ENCODE data around the gene CCDC157. TPM values are rescaled to one million over a fixed set of nuclear protein-coding genes. Genes with fewer than 3 reads are reported as not detected.

Gene CCDC157
- total and polyA plus RNA-seq, 10 of the 15 experiments (the other 5 are each of a cell fraction or from before 2014, with no cell fraction given), result 0.10 to 2.8 (median 1.2) TPM

DNA sequence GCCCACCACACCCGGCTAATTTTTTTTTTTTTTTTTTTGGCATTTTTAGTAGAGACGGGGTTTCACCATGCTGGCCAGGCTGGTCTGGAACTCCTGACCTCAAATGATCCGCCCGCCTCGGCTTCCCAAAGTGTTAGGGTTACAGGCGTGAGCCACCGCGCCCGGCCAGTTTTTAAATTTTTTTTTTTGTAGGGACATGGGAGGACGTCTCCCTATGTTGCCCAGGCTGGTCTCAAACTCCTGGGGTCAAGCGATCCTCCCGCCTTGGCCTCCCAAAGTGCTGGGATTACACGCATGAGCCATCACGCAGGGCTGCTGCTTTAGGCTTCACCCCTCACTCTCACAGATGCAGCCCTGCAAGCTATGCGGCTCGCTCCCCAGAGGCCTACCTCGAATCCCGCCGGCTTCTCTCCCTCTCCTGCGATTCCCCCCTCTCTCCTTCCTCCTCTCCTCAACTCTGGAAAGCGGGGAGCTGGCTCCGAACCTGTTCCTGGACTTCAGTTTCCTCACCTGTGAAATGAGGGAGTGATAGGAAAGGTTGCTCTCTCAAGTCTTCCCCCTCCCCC lies 926 bp downstream of the CCDC157 start (continued):
- TF ChIP-seq TCF3 (IDR thresholded peaks at IDR 0.05; ENCODE audit: borderline replicate concordance, insufficient read depth, low read depth, low read length), result no peak

- H2AFZ ChIP-seq (ENCODE audit: control insufficient read depth, low read depth, low read length), result no peak overlapping the region
- H3K9ac ChIP-seq (ENCODE audit: control insufficient read depth, insufficient read depth, low read length), result no peak overlapping the region
- ATAC-seq, result no peak
- DNase-seq (ENCODE audit: low read depth, low spot score), result no peak
- H3K9me3 ChIP-seq (replicated peaks; ENCODE audit: control insufficient read depth, insufficient read depth, low read length), result no peaks in the 10 kb centered on the region
- SMC1A ChIA-PET (ENCODE audit: uncharacterized antibody, unreplicated experiment), result interaction anchor here (1.1 to 1.6 kb wide), 2 partner anchors 33 to 70 kb away, joined by 3 to 8 read pairs; partner anchors contain the start of gene CASTOR1
- in situ Hi-C loops (cut with MboI), result no loop called here
- intact Hi-C loops (cut with micrococcal nuclease; ENCODE audit: unreplicated experiment), result no loop called here
- H3K4me2 ChIP-seq (ENCODE audit: control insufficient read depth, insufficient read depth), result no peak overlapping the region
- 0 out of 2 replicates have a peak, but pooled peaks cover 5% of the 10 kb centered on the region for H3K4me1 ChIP-seq (ENCODE audit: control insufficient read depth, insufficient read depth, low read length)
- no peaks in the 10 kb centered on the region; a peak in 1 of 4 replicates for H3K36me3 ChIP-seq (ENCODE audit: control insufficient read depth in 2 of 2, insufficient read depth in 2 of 2, low read length in 1 of 2)
- no peak for TF ChIP-seq JUND (IDR thresholded peaks at IDR 0.05; ENCODE audit: low read depth, low read length)
- TF ChIP-seq USF1 (IDR thresholded peaks at IDR 0.05; ENCODE audit: borderline replicate concordance, extremely low read length, insufficient read depth, low read depth, low read length), result no peak
- no peak for TF ChIP-seq HDAC6 (IDR thresholded peaks at IDR 0.05; ENCODE audit: unreplicated experiment)
- no peak for TF ChIP-seq POLR2AphosphoS2 (IDR thresholded peaks at IDR 0.05; ENCODE audit: low read depth, low read length)
- no peak for TF ChIP-seq ZBTB40 (IDR thresholded peaks at IDR 0.05; ENCODE audit: borderline replicate concordance)
- TF ChIP-seq YY1 (IDR thresholded peaks at IDR 0.05; ENCODE audit: low read depth, low read length), result no peak
- H3K4me3 ChIP-seq, result no peak overlapping the region
- H3K79me2 ChIP-seq (ENCODE audit: control insufficient read depth, insufficient read depth, low read length), result peaks cover 31% of the 10 kb centered on the region
- CTCF ChIA-PET, result interaction anchor here (0.8 to 1.9 kb wide), 2 partner anchors 9 to 71 kb away, joined by 3 to 13 read pairs; no protein-coding TSS in a partner anchor
- no peak overlapping the region for H3K27ac ChIP-seq (ENCODE audit: control insufficient read depth, insufficient read depth)
- BruUV-seq (replicated peaks), result no TSS peak
- no peaks in the 10 kb centered on the region for H4K20me1 ChIP-seq (ENCODE audit: control insufficient read depth, insufficient read depth)
- FAIRE-seq, result no peak
- RAD21 ChIA-PET (ENCODE audit: unreplicated experiment), result interaction anchor here (1.1 to 2.1 kb wide), 2 partner anchors 29 to 70 kb away, joined by 3 to 14 read pairs; partner anchors contain the start of genes CASTOR1 and RNF215
- WGBS (ENCODE audit: insufficient coverage, insufficient replicate concordance, low lambda C conversion rate, missing lambda C conversion rate), result 77% methylated on average over 6 of the region's 6 CpGs
- no peaks in the 10 kb centered on the region for H3K27me3 ChIP-seq (replicated peaks in 1 of 2; ENCODE audit: control insufficient read depth in 2 of 2, insufficient read depth in 2 of 2, low read length in 1 of 2)
- POLR2A ChIA-PET, result interaction anchor here (0.5 to 5.7 kb wide), 2 partner anchors 33 to 1166 kb away, joined by 5 to 35 read pairs; partner anchors contain the start of gene TBC1D10A
These were observed 1.7 kb downstream of the CCDC157 start for GRCh38 chr22:30358541-30358940.
